ENCODE data around the gene YIF1A. TPM values are rescaled to one million over a fixed set of nuclear protein-coding genes. Genes with fewer than 3 reads are reported as not detected.

Gene YIF1A
- total RNA-seq, 1 donor from 2014 or later, result 115 TPM

GRCh38 chr11:66331542-66332370, 42.8 kb upstream of the YIF1A start:
- Mint-ChIP-seq H3K27me3 (ENCODE audit: unreplicated experiment) (peaks cover 12% of the 10 kb centered on the region), H3K36me3 (ENCODE audit: unreplicated experiment) (no peaks in the 10 kb centered on the region), H3K27ac (ENCODE audit: unreplicated experiment) (no peak overlapping the region), H3K4me1 (ENCODE audit: low read depth, unreplicated experiment) (peaks cover 16% of the 10 kb centered on the region), H3K4me3 (ENCODE audit: unreplicated experiment) (no peak overlapping the region), H3K9me3 (ENCODE audit: unreplicated experiment) (no peaks in the 10 kb centered on the region)
- DNase-seq, result no peak
- TF ChIP-seq, protein P1, sequence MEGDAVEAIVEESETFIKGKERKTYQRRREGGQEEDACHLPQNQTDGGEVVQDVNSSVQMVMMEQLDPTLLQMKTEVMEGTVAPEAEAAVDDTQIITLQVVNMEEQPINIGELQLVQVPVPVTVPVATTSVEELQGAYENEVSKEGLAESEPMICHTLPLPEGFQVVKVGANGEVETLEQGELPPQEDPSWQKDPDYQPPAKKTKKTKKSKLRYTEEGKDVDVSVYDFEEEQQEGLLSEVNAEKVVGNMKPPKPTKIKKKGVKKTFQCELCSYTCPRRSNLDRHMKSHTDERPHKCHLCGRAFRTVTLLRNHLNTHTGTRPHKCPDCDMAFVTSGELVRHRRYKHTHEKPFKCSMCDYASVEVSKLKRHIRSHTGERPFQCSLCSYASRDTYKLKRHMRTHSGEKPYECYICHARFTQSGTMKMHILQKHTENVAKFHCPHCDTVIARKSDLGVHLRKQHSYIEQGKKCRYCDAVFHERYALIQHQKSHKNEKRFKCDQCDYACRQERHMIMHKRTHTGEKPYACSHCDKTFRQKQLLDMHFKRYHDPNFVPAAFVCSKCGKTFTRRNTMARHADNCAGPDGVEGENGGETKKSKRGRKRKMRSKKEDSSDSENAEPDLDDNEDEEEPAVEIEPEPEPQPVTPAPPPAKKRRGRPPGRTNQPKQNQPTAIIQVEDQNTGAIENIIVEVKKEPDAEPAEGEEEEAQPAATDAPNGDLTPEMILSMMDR (IDR thresholded peaks at IDR 0.05; ENCODE audit: partially characterized antibody, unreplicated experiment), result no peak

DNA sequence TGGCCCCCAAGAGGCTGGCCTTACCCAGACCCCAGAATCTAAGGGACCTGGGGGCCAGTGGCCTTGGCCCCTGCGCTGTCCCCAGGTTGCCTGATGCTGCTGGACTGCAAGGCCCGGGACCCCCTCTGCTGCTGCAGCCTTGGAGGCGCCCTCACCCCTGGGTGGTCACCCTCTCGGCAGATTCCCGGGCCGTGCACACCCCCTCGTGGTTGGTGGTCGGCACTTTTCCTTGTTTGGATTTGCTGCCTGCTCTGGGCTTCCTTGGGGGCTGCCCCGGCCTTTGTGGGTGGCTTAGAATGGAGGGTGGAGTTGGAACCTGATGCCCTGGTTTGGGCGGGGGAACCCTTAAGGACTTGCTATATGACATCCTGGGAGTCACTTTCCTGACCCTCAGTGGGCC, 42.0 kb upstream of the YIF1A start:
- H3K4me1 Mint-ChIP-seq (ENCODE audit: low read depth, unreplicated experiment), result peaks cover 15% of the 10 kb centered on the region
- peaks cover 12% of the 10 kb centered on the region for H3K27me3 Mint-ChIP-seq (ENCODE audit: unreplicated experiment)
- H3K27ac Mint-ChIP-seq (ENCODE audit: unreplicated experiment), result no peak overlapping the region
- TF ChIP-seq, protein P1 (IDR thresholded peaks at IDR 0.05; ENCODE audit: partially characterized antibody, unreplicated experiment), result no peak
- H3K9me3 Mint-ChIP-seq (ENCODE audit: unreplicated experiment), result peaks cover 2% of the 10 kb centered on the region
- no peaks in the 10 kb centered on the region for H3K36me3 Mint-ChIP-seq (ENCODE audit: unreplicated experiment)
- H3K4me3 Mint-ChIP-seq (ENCODE audit: unreplicated experiment), result no peak overlapping the region
- DNase-seq, result no peak

- peaks cover 13% of the 10 kb centered on the region for H3K9me3 Mint-ChIP-seq (ENCODE audit: unreplicated experiment)
- peaks cover 23% of the 10 kb centered on the region for H3K4me1 Mint-ChIP-seq (ENCODE audit: low read depth, unreplicated experiment)
- no peaks in the 10 kb centered on the region for H3K36me3 Mint-ChIP-seq (ENCODE audit: unreplicated experiment)
- no peak overlapping the region for H3K4me3 Mint-ChIP-seq (ENCODE audit: unreplicated experiment)
- peaks cover 23% of the 10 kb centered on the region for H3K27me3 Mint-ChIP-seq (ENCODE audit: unreplicated experiment)
- no peak overlapping the region for H3K27ac Mint-ChIP-seq (ENCODE audit: unreplicated experiment)
- DNase-seq, result no peak
- TF ChIP-seq, protein P1 (IDR thresholded peaks at IDR 0.05; ENCODE audit: partially characterized antibody, unreplicated experiment), result no peak
These were observed 40.3 kb upstream of the YIF1A start for GRCh38 chr11:66329165-66329673.

DNA sequence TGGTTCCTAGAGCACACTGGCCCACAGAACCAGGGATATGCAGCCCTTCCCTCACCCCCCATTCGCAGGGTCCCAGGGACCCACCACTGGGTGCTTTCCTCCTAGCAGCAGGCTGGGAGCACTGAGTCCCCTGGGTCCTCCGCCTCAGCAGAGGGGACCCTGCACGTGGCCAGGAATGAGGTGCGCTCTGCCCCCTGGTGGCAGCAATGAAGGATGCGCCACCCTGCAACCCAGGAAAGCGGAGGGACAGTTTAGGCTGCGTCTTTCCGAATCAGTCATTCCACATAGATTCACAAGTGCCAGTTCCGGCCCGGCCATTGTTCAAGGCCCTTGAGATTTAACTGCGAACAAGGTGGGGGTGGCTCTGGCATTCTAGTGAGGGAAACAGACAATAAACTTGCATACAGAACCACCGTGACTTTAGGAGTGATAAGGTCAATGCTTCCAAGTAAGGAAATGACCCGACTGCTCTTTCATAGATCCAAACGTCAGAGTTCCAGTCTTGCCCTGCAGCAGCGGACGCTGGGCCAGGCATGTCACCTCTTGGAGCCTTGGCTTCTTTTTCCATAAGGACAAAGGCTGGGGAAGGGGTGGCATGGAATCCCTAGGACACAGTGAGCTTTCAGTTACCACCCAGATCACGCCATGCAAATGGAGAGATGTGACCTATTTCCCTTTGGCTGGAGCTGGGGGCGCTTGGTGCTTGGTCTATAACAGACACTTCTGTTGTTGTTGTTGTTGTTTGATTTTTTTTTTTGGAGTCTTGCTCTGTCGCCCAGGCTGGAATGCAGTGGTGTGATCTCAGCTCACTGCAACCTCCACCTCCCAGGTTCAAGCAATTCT, 39.6 kb upstream of the YIF1A start:
- peak; percentile 82 for DNase-seq
- H3K27me3 Mint-ChIP-seq (ENCODE audit: unreplicated experiment), result peaks cover 21% of the 10 kb centered on the region
- peaks cover 24% of the 10 kb centered on the region for H3K4me1 Mint-ChIP-seq (ENCODE audit: low read depth, unreplicated experiment)
- peak overlapping the region; percentile 38 for H3K27ac Mint-ChIP-seq (ENCODE audit: unreplicated experiment)
- H3K9me3 Mint-ChIP-seq (ENCODE audit: unreplicated experiment), result peaks cover 16% of the 10 kb centered on the region
- TF ChIP-seq, protein P1 (IDR thresholded peaks at IDR 0.05; ENCODE audit: partially characterized antibody, unreplicated experiment), result peak; percentile 98
- H3K36me3 Mint-ChIP-seq (ENCODE audit: unreplicated experiment), result no peaks in the 10 kb centered on the region
- H3K4me3 Mint-ChIP-seq (ENCODE audit: unreplicated experiment), result no peak overlapping the region

All from glutamatergic neuron (in vitro differentiated cells).